Measurements from ENCODE around the gene MAK. TPM values are rescaled to one million over a fixed set of nuclear protein-coding genes. Genes with fewer than 3 reads are reported as not detected.
"Not testable (repeated sequence)": the region's sequence is repeated elsewhere in the genome, so short reads cannot be mapped to it uniquely, and the experiment has no call there.

The MAK gene
- total RNA-seq, 1 experiment from 2014 or later = 0.22 TPM

- TF ChIP-seq TCF7L2 (IDR thresholded peaks at IDR 0.05; ENCODE audit: borderline replicate concordance, extremely low read depth, insufficient read depth, insufficient read length) = no peak
- TF ChIP-seq JUND (IDR thresholded peaks at IDR 0.05) = peak; percentile 82
- no peak for TF ChIP-seq ELF1 (IDR thresholded peaks at IDR 0.05; ENCODE audit: borderline replicate concordance, low read depth)
Observed at GRCh38 chr6:10759312-10759839, 79.0 kb downstream of the MAK start (continued).

- H3K4me3 ChIP-seq (replicated peaks in 1 of 2; ENCODE audit: low read depth in 1 of 2, low read length in 2 of 2) = no peak overlapping the region
- peaks cover 58% of the 10 kb centered on the region for H3K79me2 ChIP-seq (ENCODE audit: insufficient read depth, low read length)
- H2AFZ ChIP-seq (ENCODE audit: low read depth, low read length, poor library complexity, severe bottlenecking) = no peak overlapping the region
- peaks cover 9% of the 10 kb centered on the region; the same call in 1 of the 2 replicates for H4K20me1 ChIP-seq (ENCODE audit: insufficient read depth)
- peaks cover 11 to 35% of the 10 kb centered on the region in 2 experiments for H3K36me3 ChIP-seq (ENCODE audit: control insufficient read depth in 1 of 2, insufficient read depth in 2 of 2, low read length in 2 of 2)
- no peak overlapping the region for H3K27ac ChIP-seq (ENCODE audit: low read depth, low read length)
- peaks cover 25 to 32% of the 10 kb centered on the region in 2 experiments for H3K4me1 ChIP-seq (ENCODE audit: control insufficient read depth in 1 of 2, insufficient read depth in 2 of 2, low read length in 2 of 2)
- no peak overlapping the region for H3K4me2 ChIP-seq (ENCODE audit: low read length)
- no peaks in the 10 kb centered on the region for H3K27me3 ChIP-seq (ENCODE audit: insufficient read depth, low read length)
- intact Hi-C loops (cut with micrococcal nuclease) = no loop called here
- ChIA-PET POLR2A (no interaction called here), CTCF (no interaction called here), RAD21 (ENCODE audit: low non-redundant PET in 1 of 2, low total read pairs in 2 of 2, uncharacterized antibody in 2 of 2, unreplicated experiment in 2 of 2) (no interaction called here)
- TF ChIP-seq EZH2phosphoT487 (IDR thresholded peaks at IDR 0.05; ENCODE audit: borderline replicate concordance) (no peak), MAX (IDR thresholded peaks at IDR 0.05) (no peak), ELF1 (IDR thresholded peaks at IDR 0.05; ENCODE audit: borderline replicate concordance, low read depth) (no peak), ZNF274 (IDR thresholded peaks at IDR 0.05; ENCODE audit: low read depth, low read length) (no peak), TCF7L2 (IDR thresholded peaks at IDR 0.05; ENCODE audit: borderline replicate concordance, extremely low read depth, insufficient read depth, insufficient read length) (no peak), POLR2AphosphoS5 (IDR thresholded peaks at IDR 0.05; ENCODE audit: low read depth, low read length) (no peak), CBX3 (IDR thresholded peaks at IDR 0.05; ENCODE audit: low read depth) (no peak), POLR2A (IDR thresholded peaks at IDR 0.05; ENCODE audit: borderline replicate concordance, extremely low read depth, insufficient read depth, insufficient read length) (no peak), ATF3 (IDR thresholded peaks at IDR 0.05) (no peak), RAD21 (IDR thresholded peaks at IDR 0.05; ENCODE audit: low read depth) (no peak), REST (IDR thresholded peaks at IDR 0.05; ENCODE audit: low read depth) (no peak), CEBPB (IDR thresholded peaks at IDR 0.05; ENCODE audit: low read depth) (no peak)
- DNase-seq (ENCODE audit: low read depth, low spot score) = no peak
- no peaks in the 10 kb centered on the region for H3K9me3 ChIP-seq (ENCODE audit: control insufficient read depth in 1 of 2, insufficient read depth in 1 of 2, low read depth in 1 of 2, low read length in 2 of 2)
- ATAC-seq = no peak
- no peaks in the 10 kb centered on the region for H3K9me2 ChIP-seq (ENCODE audit: insufficient read depth)
- BruUV-seq (replicated peaks) = no TSS peak
- H3K9ac ChIP-seq (ENCODE audit: low read length) = no peak overlapping the region
Observed at GRCh38 chr6:10756085-10756484, 82.3 kb downstream of the MAK start.

GRCh38 chr6:10751757-10752156, 86.6 kb downstream of the MAK start:
- H3K4me3 ChIP-seq (replicated peaks in 1 of 2; ENCODE audit: low read depth in 1 of 2, low read length in 2 of 2); H3K27me3 ChIP-seq (ENCODE audit: insufficient read depth, low read length); CTCF ChIA-PET; BruUV-seq (replicated peaks); H3K4me2 ChIP-seq (ENCODE audit: low read length); POLR2A ChIA-PET; H4K20me1 ChIP-seq (ENCODE audit: insufficient read depth); H3K9me2 ChIP-seq (ENCODE audit: insufficient read depth); ATAC-seq; DNase-seq (ENCODE audit: low read depth, low spot score); H3K9me3 ChIP-seq (ENCODE audit: control insufficient read depth in 1 of 2, insufficient read depth in 1 of 2, low read depth in 1 of 2, low read length in 2 of 2); H3K27ac ChIP-seq (ENCODE audit: low read depth, low read length); RAD21 ChIA-PET (ENCODE audit: low non-redundant PET in 1 of 2, low total read pairs in 2 of 2, uncharacterized antibody in 2 of 2, unreplicated experiment in 2 of 2); H3K9ac ChIP-seq (ENCODE audit: low read length); intact Hi-C loops (cut with micrococcal nuclease); H2AFZ ChIP-seq (ENCODE audit: low read depth, low read length, poor library complexity, severe bottlenecking): not testable (repeated sequence)
- Histone ChIP-seq H3K79me2 (ENCODE audit: insufficient read depth, low read length) (peaks cover 83% of the 10 kb centered on the region), H3K36me3 (ENCODE audit: control insufficient read depth in 1 of 2, insufficient read depth in 2 of 2, low read length in 2 of 2) (peaks cover 11 to 40% of the 10 kb centered on the region in 2 experiments), H3K4me1 (ENCODE audit: control insufficient read depth in 1 of 2, insufficient read depth in 2 of 2, low read length in 2 of 2) (peaks cover 9 to 18% of the 10 kb centered on the region in 2 experiments; a peak in 3 of 4 replicates)
